Measurements from ENCODE around the gene HOATZ.

Gene HOATZ

GRCh38 chr11:111499483-111499882 lies 15.1 kb upstream of the HOATZ start:
- no peaks in the 10 kb centered on the region for H3K36me3 Mint-ChIP-seq (ENCODE audit: insufficient read depth)
- DNase-seq (ENCODE audit: low spot score in 2 of 2), result no peak
- H3K27me3 Mint-ChIP-seq, result peaks cover 57% of the 10 kb centered on the region
- no peak for ATAC-seq (replicated peaks; ENCODE audit: extremely low read depth, poor library complexity, severe bottlenecking)
- no peaks in the 10 kb centered on the region for H3K9me3 Mint-ChIP-seq
- no peak overlapping the region for H3K27ac Mint-ChIP-seq (ENCODE audit: low read depth)
- H3K4me1 Mint-ChIP-seq, result no peaks in the 10 kb centered on the region
- no peak overlapping the region for H3K4me3 Mint-ChIP-seq

- H3K4me3 Mint-ChIP-seq, result no peak overlapping the region
- ATAC-seq (replicated peaks; ENCODE audit: extremely low read depth, poor library complexity, severe bottlenecking) (no peak), DNase-seq (ENCODE audit: low spot score in 2 of 2) (no peak)
- no peaks in the 10 kb centered on the region for H3K36me3 Mint-ChIP-seq (ENCODE audit: insufficient read depth)
- peaks cover 67% of the 10 kb centered on the region for H3K27me3 Mint-ChIP-seq
- no peaks in the 10 kb centered on the region for H3K4me1 Mint-ChIP-seq
- no peaks in the 10 kb centered on the region for H3K9me3 Mint-ChIP-seq
- no peak overlapping the region for H3K27ac Mint-ChIP-seq (ENCODE audit: low read depth)
Measured at GRCh38 chr11:111500481-111500880, 14.1 kb upstream of the HOATZ start.

GRCh38 chr11:111502611-111503010 lies 12.0 kb upstream of the HOATZ start:
- Mint-ChIP-seq H3K9me3 (no peaks in the 10 kb centered on the region), H3K4me3 (no peak overlapping the region), H3K36me3 (ENCODE audit: insufficient read depth) (no peaks in the 10 kb centered on the region), H3K27ac (ENCODE audit: low read depth) (no peak overlapping the region), H3K4me1 (no peaks in the 10 kb centered on the region), H3K27me3 (peaks cover 75% of the 10 kb centered on the region)
- no peak for DNase-seq (ENCODE audit: low spot score in 2 of 2)
- ATAC-seq (replicated peaks; ENCODE audit: extremely low read depth, poor library complexity, severe bottlenecking), result no peak

- DNase-seq (ENCODE audit: low spot score in 2 of 2), result no peak
- Mint-ChIP-seq H3K36me3 (ENCODE audit: insufficient read depth) (peaks cover 1% of the 10 kb centered on the region), H3K9me3 (no peaks in the 10 kb centered on the region), H3K4me1 (no peaks in the 10 kb centered on the region), H3K27ac (ENCODE audit: low read depth) (no peak overlapping the region), H3K4me3 (no peak overlapping the region), H3K27me3 (peaks cover 80% of the 10 kb centered on the region)
- ATAC-seq (replicated peaks; ENCODE audit: extremely low read depth, poor library complexity, severe bottlenecking), result no peak
Measured at GRCh38 chr11:111510311-111510710, 4.3 kb upstream of the HOATZ start.

- peak; percentile 40 for ATAC-seq (replicated peaks; ENCODE audit: extremely low read depth, poor library complexity, severe bottlenecking)
- Mint-ChIP-seq H3K27me3 (peaks cover 67% of the 10 kb centered on the region), H3K4me1 (no peaks in the 10 kb centered on the region), H3K36me3 (ENCODE audit: insufficient read depth) (peaks cover 1% of the 10 kb centered on the region), H3K4me3 (peak within 1 kb of the TSS; percentile 40), H3K27ac (ENCODE audit: low read depth) (no peak within 1 kb of the TSS), H3K9me3 (no peaks in the 10 kb centered on the region)
- DNase-seq (ENCODE audit: low spot score in 2 of 2), result no peak
Measured at GRCh38 chr11:111512296-111513239, 2.0 kb upstream of the HOATZ start, which contains the start of gene BTG4. Gene BTG4 (minus strand): TSS chr11:111512386. CDS start chr11:111498776, 13,610 bp downstream.

GRCh38 chr11:111513240-111513605 lies 1.4 kb upstream of the HOATZ start:
- peaks cover 61% of the 10 kb centered on the region for H3K27me3 Mint-ChIP-seq
- ATAC-seq (replicated peaks; ENCODE audit: extremely low read depth, poor library complexity, severe bottlenecking) (no peak), DNase-seq (ENCODE audit: low spot score in 2 of 2) (no peak)
- H3K4me1 Mint-ChIP-seq, result no peaks in the 10 kb centered on the region
- H3K9me3 Mint-ChIP-seq, result no peaks in the 10 kb centered on the region
- no peak overlapping the region for H3K27ac Mint-ChIP-seq (ENCODE audit: low read depth)
- no peak overlapping the region for H3K4me3 Mint-ChIP-seq
- peaks cover 1% of the 10 kb centered on the region for H3K36me3 Mint-ChIP-seq (ENCODE audit: insufficient read depth)

- ATAC-seq (replicated peaks; ENCODE audit: extremely low read depth, poor library complexity, severe bottlenecking), result no peak
- no peaks in the 10 kb centered on the region for H3K4me1 Mint-ChIP-seq
- no peak for DNase-seq (ENCODE audit: low spot score in 2 of 2)
- no peak overlapping the region for H3K27ac Mint-ChIP-seq (ENCODE audit: low read depth)
- H3K36me3 Mint-ChIP-seq (ENCODE audit: insufficient read depth), result peaks cover 1% of the 10 kb centered on the region
- H3K4me3 Mint-ChIP-seq, result no peak overlapping the region
- peaks cover 44% of the 10 kb centered on the region for H3K27me3 Mint-ChIP-seq
- H3K9me3 Mint-ChIP-seq, result no peaks in the 10 kb centered on the region
Measured at GRCh38 chr11:111515591-111515990, 1.0 kb downstream of the HOATZ start.

- Mint-ChIP-seq H3K36me3 (ENCODE audit: insufficient read depth) (no peaks in the 10 kb centered on the region), H3K27me3 (peaks cover 26% of the 10 kb centered on the region), H3K4me1 (no peaks in the 10 kb centered on the region), H3K4me3 (no peak overlapping the region), H3K27ac (ENCODE audit: low read depth) (no peak overlapping the region), H3K9me3 (no peaks in the 10 kb centered on the region)
- ATAC-seq (replicated peaks; ENCODE audit: extremely low read depth, poor library complexity, severe bottlenecking) (no peak), DNase-seq (ENCODE audit: low spot score in 2 of 2) (no peak)
Measured at GRCh38 chr11:111518668-111519067, 4.1 kb downstream of the HOATZ start.

GRCh38 chr11:111520560-111520959 lies 6.0 kb downstream of the HOATZ start:
- Mint-ChIP-seq H3K4me1 (no peaks in the 10 kb centered on the region), H3K9me3 (no peaks in the 10 kb centered on the region), H3K27me3 (peaks cover 16% of the 10 kb centered on the region), H3K36me3 (ENCODE audit: insufficient read depth) (no peaks in the 10 kb centered on the region), H3K27ac (ENCODE audit: low read depth) (no peak overlapping the region), H3K4me3 (no peak overlapping the region)
- no peak for DNase-seq (ENCODE audit: low spot score in 2 of 2)
- no peak for ATAC-seq (replicated peaks; ENCODE audit: extremely low read depth, poor library complexity, severe bottlenecking)

- Mint-ChIP-seq H3K36me3 (ENCODE audit: insufficient read depth) (no peaks in the 10 kb centered on the region), H3K9me3 (no peaks in the 10 kb centered on the region), H3K4me3 (no peak overlapping the region), H3K27ac (ENCODE audit: low read depth) (no peak overlapping the region), H3K4me1 (no peaks in the 10 kb centered on the region), H3K27me3 (peaks cover 16% of the 10 kb centered on the region)
- DNase-seq (ENCODE audit: low spot score in 2 of 2), result no peak
- ATAC-seq (replicated peaks; ENCODE audit: extremely low read depth, poor library complexity, severe bottlenecking), result no peak
Measured at GRCh38 chr11:111521135-111521534, 6.6 kb downstream of the HOATZ start.

- no peaks in the 10 kb centered on the region for H3K4me1 Mint-ChIP-seq
- H3K36me3 Mint-ChIP-seq (ENCODE audit: insufficient read depth), result no peaks in the 10 kb centered on the region
Measured at GRCh38 chr11:111522426-111522825, 7.8 kb downstream of the HOATZ start.

GRCh38 chr11:111523343-111523742 lies 8.8 kb downstream of the HOATZ start:
- Mint-ChIP-seq H3K27ac (ENCODE audit: low read depth) (no peak overlapping the region), H3K9me3 (no peaks in the 10 kb centered on the region), H3K4me3 (no peak overlapping the region), H3K4me1 (no peaks in the 10 kb centered on the region), H3K27me3 (peaks cover 16% of the 10 kb centered on the region), H3K36me3 (ENCODE audit: insufficient read depth) (no peaks in the 10 kb centered on the region)
- DNase-seq (ENCODE audit: low spot score in 2 of 2) (no peak), ATAC-seq (replicated peaks; ENCODE audit: extremely low read depth, poor library complexity, severe bottlenecking) (no peak)

More at GRCh38 chr11:111522426-111522825, 7.8 kb downstream of the HOATZ start:
- H3K9me3 Mint-ChIP-seq, result no peaks in the 10 kb centered on the region
- DNase-seq (ENCODE audit: low spot score in 2 of 2) (no peak), ATAC-seq (replicated peaks; ENCODE audit: extremely low read depth, poor library complexity, severe bottlenecking) (no peak)
- peaks cover 16% of the 10 kb centered on the region for H3K27me3 Mint-ChIP-seq
- H3K4me3 Mint-ChIP-seq, result no peak overlapping the region
- H3K27ac Mint-ChIP-seq (ENCODE audit: low read depth), result no peak overlapping the region

GRCh38 chr11:111524056-111524455 lies 9.5 kb downstream of the HOATZ start:
- ATAC-seq (replicated peaks; ENCODE audit: extremely low read depth, poor library complexity, severe bottlenecking) (no peak), DNase-seq (ENCODE audit: low spot score in 2 of 2) (no peak)
- H3K4me3 Mint-ChIP-seq, result no peak overlapping the region
- no peak overlapping the region for H3K27ac Mint-ChIP-seq (ENCODE audit: low read depth)
- no peaks in the 10 kb centered on the region for H3K9me3 Mint-ChIP-seq
- no peaks in the 10 kb centered on the region for H3K4me1 Mint-ChIP-seq
- no peaks in the 10 kb centered on the region for H3K36me3 Mint-ChIP-seq (ENCODE audit: insufficient read depth)
- H3K27me3 Mint-ChIP-seq, result peaks cover 16% of the 10 kb centered on the region

Measured in central memory CD8-positive, alpha-beta T cell (primary cell).